Testis (tissue), 3 donors: ENCODE measurements around the gene MBLAC2. TPM values are rescaled to one million over a fixed set of nuclear protein-coding genes. Genes with fewer than 3 reads are reported as not detected.

Experiments
- DNase-seq: peaks from one replicate; pipeline ENCODE4 v3.0.0-alpha.2; 2019
- H3K27ac ChIP-seq, 2 donors: fragments of 200-600 bp; sonication (generic); one replicate each; pipeline ENCODE4 v1.5.1; 2019
- H3K27me3 ChIP-seq: fragments of 200-600 bp; sonication (generic); one replicate; pipeline ENCODE4 v1.5.1; 2019
- H3K36me3 ChIP-seq: fragments of 200-600 bp; sonication (generic); one replicate; pipeline ENCODE4 v1.5.1; 2017; ENCODE audit warnings: low read depth; ENCODE audit errors: missing control alignments
- H3K4me1 ChIP-seq: fragments of 200-600 bp; sonication (generic); one replicate; pipeline ENCODE4 v1.5.1; 2019
- H3K4me3 ChIP-seq, 2 donors: fragments of 200-600 bp; sonication (generic); one replicate each; pipeline ENCODE4 v1.5.1; 2017 to 2019
- H3K9me3 ChIP-seq: fragments of 200-600 bp; sonication (generic); one replicate; pipeline ENCODE4 v1.5.1; 2017
- CTCF ChIP-seq, 3 experiments: fragments of 450-650 bp in 2 of 3; fragments of 200-600 bp in 1 of 3; sonication (generic) in 1 of 3; IDR thresholded peaks; one replicate each; pipeline ENCODE4 v1.5.1; 2016 to 2019; ENCODE audit warnings: antibody characterized with exemption in 3 of 3, mild to moderate bottlenecking in 2 of 3, moderate library complexity in 1 of 3
- POLR2A ChIP-seq: fragments of 450-650 bp; IDR thresholded peaks from one replicate; pipeline ENCODE4 v1.6.1; 2017; ENCODE audit warnings: antibody characterized with exemption, mild to moderate bottlenecking, moderate library complexity
- WGBS, 2 donors: methylation state at CpG; one replicate each; pipeline ENCODE4 v1.1.5; 2018; 5-methylcytosine and 5-hydroxymethylcytosine counted together
- intact Hi-C: fragments of 100-400 bp; cut with DNase I; formaldehyde crosslinking; loops from one replicate; pipeline ENCODE4 v1.15.1; 2023; ENCODE audit warnings: low total_unique reads
- polyA plus RNA-seq: library from polyadenylated mRNA; stranded (reverse); fragments of 350-450 nt; fragmentation: Illumina TruSeq; extraction: RNeasy Lipid Tissue Mini Kit (QIAGEN cat#74804); gene quantifications from one replicate; pipeline ENCODE4 v1.2.3, GENCODE V29; 2014; ENCODE audit warnings: low read depth, low replicate concordance; ENCODE audit not compliant: insufficient read depth
- total RNA-seq, 2 donors: library from RNA; depleted of rRNA; stranded (reverse); fragments of >200 nt; gene quantifications; one replicate each; pipeline ENCODE4 v1.2.3, GENCODE V29; 2016

Gene MBLAC2
- total and polyA plus RNA-seq, 3 donors from 2014 or later: 4.9 to 10.2 (median 10.0) TPM

- no peak for DNase-seq
- H3K27ac ChIP-seq: no peak overlapping the region
- TF ChIP-seq CTCF (IDR thresholded peaks at IDR 0.05) (no peak), POLR2A (no peak)
- no peaks in the 10 kb centered on the region for H3K4me1 ChIP-seq
- intact Hi-C loops: no loop called here
- H3K36me3 ChIP-seq: no peaks in the 10 kb centered on the region
- no peaks in the 10 kb centered on the region for H3K9me3 ChIP-seq
- H3K27me3 ChIP-seq: no peaks in the 10 kb centered on the region
- no peak overlapping the region for H3K4me3 ChIP-seq
Measured at GRCh38 chr5:90506221-90506620, 31.6 kb upstream of the MBLAC2 start.

- no peaks in the 10 kb centered on the region for H3K27me3 ChIP-seq
- no peaks in the 10 kb centered on the region for H3K36me3 ChIP-seq
- H3K4me1 ChIP-seq: no peaks in the 10 kb centered on the region
- intact Hi-C loops: no loop called here
- no peak overlapping the region for H3K4me3 ChIP-seq
- TF ChIP-seq CTCF (IDR thresholded peaks at IDR 0.05) (no peak), POLR2A (no peak)
- H3K9me3 ChIP-seq: no peaks in the 10 kb centered on the region
- no peak overlapping the region for H3K27ac ChIP-seq
- no peak for DNase-seq
- WGBS, 2 donors: 92% methylated on average over 2 of the region's 2 CpGs
Measured at GRCh38 chr5:90504743-90505142, 30.2 kb upstream of the MBLAC2 start.

GRCh38 chr5:90503596-90503995 lies 29.0 kb upstream of the MBLAC2 start:
- Histone ChIP-seq H3K4me3 (no peak overlapping the region), H3K36me3 (no peaks in the 10 kb centered on the region), H3K4me1 (no peaks in the 10 kb centered on the region), H3K27ac (no peak overlapping the region), H3K27me3 (no peaks in the 10 kb centered on the region), H3K9me3 (no peaks in the 10 kb centered on the region)
- TF ChIP-seq CTCF (IDR thresholded peaks at IDR 0.05) (no peak), POLR2A (no peak)
- no peak for DNase-seq
- WGBS, 2 donors: 79 to 86% methylated on average over 1 of the region's 1 CpG
- intact Hi-C loops: no loop called here

GRCh38 chr5:90495146-90495545 lies 20.6 kb upstream of the MBLAC2 start:
- Histone ChIP-seq H3K4me1 (no peaks in the 10 kb centered on the region), H3K9me3 (no peaks in the 10 kb centered on the region), H3K4me3 (no peak overlapping the region), H3K27me3 (no peaks in the 10 kb centered on the region), H3K36me3 (no peaks in the 10 kb centered on the region), H3K27ac (no peak overlapping the region)
- TF ChIP-seq POLR2A (no peak), CTCF (IDR thresholded peaks at IDR 0.05) (no peak)
- intact Hi-C loops: no loop called here
- DNase-seq: no peak
- WGBS, 2 donors: 78 to 79% methylated on average over 1 of the region's 1 CpG

- DNase-seq: no peak
- no peaks in the 10 kb centered on the region for H3K9me3 ChIP-seq
- no peaks in the 10 kb centered on the region for H3K36me3 ChIP-seq
- TF ChIP-seq CTCF (IDR thresholded peaks at IDR 0.05): no peak
- no peaks in the 10 kb centered on the region for H3K27me3 ChIP-seq
- no peak overlapping the region for H3K4me3 ChIP-seq
- H3K27ac ChIP-seq: no peak overlapping the region
- intact Hi-C loops: no loop called here
- no peaks in the 10 kb centered on the region for H3K4me1 ChIP-seq
Measured at GRCh38 chr5:90494043-90494442, 19.5 kb upstream of the MBLAC2 start.
